Testis (tissue), 2 donors: ENCODE data around the gene PTPRN2.

Experiments used
- POLR2A ChIP-seq: fragments of 450-650 bp; IDR thresholded peaks from one replicate; pipeline ENCODE4 v1.6.1; 2017; ENCODE audit warnings: antibody characterized with exemption, mild to moderate bottlenecking, moderate library complexity
- TF ChIP-seq, protein P1 (sequence below), 3 experiments: fragments of 450-650 bp in 2 of 3; fragments of 200-600 bp in 1 of 3; sonication (generic) in 1 of 3; IDR thresholded peaks; one replicate each; pipeline ENCODE4 v1.5.1; 2016 to 2019; ENCODE audit warnings: antibody characterized with exemption in 3 of 3, mild to moderate bottlenecking in 2 of 3, moderate library complexity in 1 of 3

GRCh38 chr7:157750291-157750690 is 837.3 kb downstream of the PTPRN2 start:
- TF ChIP-seq, protein P1, sequence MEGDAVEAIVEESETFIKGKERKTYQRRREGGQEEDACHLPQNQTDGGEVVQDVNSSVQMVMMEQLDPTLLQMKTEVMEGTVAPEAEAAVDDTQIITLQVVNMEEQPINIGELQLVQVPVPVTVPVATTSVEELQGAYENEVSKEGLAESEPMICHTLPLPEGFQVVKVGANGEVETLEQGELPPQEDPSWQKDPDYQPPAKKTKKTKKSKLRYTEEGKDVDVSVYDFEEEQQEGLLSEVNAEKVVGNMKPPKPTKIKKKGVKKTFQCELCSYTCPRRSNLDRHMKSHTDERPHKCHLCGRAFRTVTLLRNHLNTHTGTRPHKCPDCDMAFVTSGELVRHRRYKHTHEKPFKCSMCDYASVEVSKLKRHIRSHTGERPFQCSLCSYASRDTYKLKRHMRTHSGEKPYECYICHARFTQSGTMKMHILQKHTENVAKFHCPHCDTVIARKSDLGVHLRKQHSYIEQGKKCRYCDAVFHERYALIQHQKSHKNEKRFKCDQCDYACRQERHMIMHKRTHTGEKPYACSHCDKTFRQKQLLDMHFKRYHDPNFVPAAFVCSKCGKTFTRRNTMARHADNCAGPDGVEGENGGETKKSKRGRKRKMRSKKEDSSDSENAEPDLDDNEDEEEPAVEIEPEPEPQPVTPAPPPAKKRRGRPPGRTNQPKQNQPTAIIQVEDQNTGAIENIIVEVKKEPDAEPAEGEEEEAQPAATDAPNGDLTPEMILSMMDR (IDR thresholded peaks at IDR 0.05) = no peak
- TF ChIP-seq POLR2A = no peak
